Panc1 (cell line): ENCODE results near the gene HSPB2. TPM values are rescaled to one million over a fixed set of nuclear protein-coding genes. Genes with fewer than 3 reads are reported as not detected.
"Not testable (repeated sequence)": the region's sequence is repeated elsewhere in the genome, so short reads cannot be mapped to it uniquely, and the experiment has no call there.

Experiments used
- ATAC-seq: fragments of 200-7000 bp; cut with Tn5 transposase; 2 replicates; pipeline ENCODE4 v1.9.1; 2020; ENCODE audit warnings: mild to moderate bottlenecking, moderate library complexity
- BruUV-seq: library from RNA; stranded (reverse); fragments of 400-500 nt; replicated peaks from 2 replicates; lab custom pipeline; 2021; lab: Mats Ljungman, UMichigan
- CTCF ChIA-PET: fragments of 300-600 bp; sonication (Branson Sonifier 250); formaldehyde crosslinking; loops from one replicate; lab custom pipeline; 2022; ENCODE audit warnings: antibody characterized with exemption; lab: Charles Lee
- POLR2A ChIA-PET: fragments of 300-600 bp; sonication (Branson Sonifier 250); formaldehyde crosslinking; loops from one replicate; lab custom pipeline; 2022; ENCODE audit warnings: antibody characterized with exemption; lab: Charles Lee
- DNase-seq: peaks from one replicate; pipeline ENCODE4 v3.0.0-alpha.2; 2010; ENCODE audit warnings: low read depth, low spot score
- H3K27ac ChIP-seq: 2 replicates; pipeline ENCODE4 v1.5.1; 2011; ENCODE audit warnings: mild to moderate bottlenecking, low read length, inconsistent platforms
- H3K27me3 ChIP-seq: fragments of 200-500 bp; sonication (Bioruptor generic); 2 replicates; pipeline ENCODE4 v1.6.0; 2014; ENCODE audit warnings: low read length, inconsistent platforms; ENCODE audit not compliant: control insufficient read depth, insufficient read depth
- H3K36me3 ChIP-seq: fragments of 200-500 bp; sonication (Bioruptor generic); 2 replicates; pipeline ENCODE4 v1.5.1; 2014; ENCODE audit warnings: inconsistent platforms, mild to moderate bottlenecking, low read length, moderate library complexity; ENCODE audit not compliant: control insufficient read depth, insufficient read depth
- H3K4me1 ChIP-seq: 2 replicates; pipeline ENCODE4 v1.5.1; 2011; ENCODE audit warnings: inconsistent platforms, mild to moderate bottlenecking, low read length, moderate library complexity; ENCODE audit not compliant: control insufficient read depth, insufficient read depth
- H3K4me3 ChIP-seq, 2 experiments: 2 replicates each; pipeline ENCODE4 v1.5.1; 2011 to 2012; ENCODE audit warnings: low read depth in 2 of 2, low read length in 2 of 2, mild to moderate bottlenecking in 2 of 2, inconsistent platforms in 1 of 2, moderate library complexity in 1 of 2
- H3K9me3 ChIP-seq: fragments of 200-500 bp; sonication (Bioruptor generic); 2 replicates; pipeline ENCODE4 v1.5.1; 2014; ENCODE audit warnings: low read depth, mild to moderate bottlenecking, inconsistent platforms, low read length, moderate library complexity; ENCODE audit not compliant: control insufficient read depth, insufficient read depth
- CTCF ChIP-seq: fragments of 450-650 bp; IDR thresholded peaks from 2 replicates; pipeline ENCODE4 v1.5.1; 2017; ENCODE audit warnings: mild to moderate bottlenecking
- POLR2AphosphoS5 ChIP-seq: IDR thresholded peaks from 2 replicates; pipeline ENCODE4 v1.6.1; 2012; ENCODE audit warnings: mild to moderate bottlenecking, low read depth, low read length, moderate library complexity
- REST ChIP-seq, 2 experiments: IDR thresholded peaks; 2 replicates each; pipeline ENCODE4 v1.6.1; 2011 to 2012; ENCODE audit warnings: low read depth in 2 of 2, control low read depth in 1 of 2, low read length in 1 of 2, mild to moderate bottlenecking in 1 of 2, moderate library complexity in 1 of 2; ENCODE audit not compliant: insufficient read depth in 1 of 2
- SIN3A ChIP-seq: IDR thresholded peaks from 2 replicates; pipeline ENCODE4 v1.6.1; 2012; ENCODE audit warnings: low read depth, mild to moderate bottlenecking, low read length, moderate library complexity, borderline replicate concordance; ENCODE audit not compliant: insufficient read depth
- TCF7L2 ChIP-seq: IDR thresholded peaks from 2 replicates; pipeline ENCODE4 v1.6.1; 2011; ENCODE audit warnings: mild to moderate bottlenecking, low read depth, low read length, inconsistent platforms
- in situ Hi-C: cut with HindIII; loops from 2 replicates; pipeline ENCODE4 v1.10.0; 2016; ENCODE audit warnings: low sequenced_read_pairs, low pct_unique_long_range_greater_than_20kb
- intact Hi-C: fragments of 100-400 bp; cut with micrococcal nuclease; formaldehyde crosslinking; loops from one replicate; pipeline ENCODE4 v1.10.0; 2022; ENCODE audit not compliant: unreplicated experiment
- total RNA-seq: library from RNA; stranded (reverse); gene quantifications from one replicate; pipeline ENCODE4 v1.2.1, GENCODE V29; 2021; ENCODE audit not compliant: unreplicated experiment

HSPB2 gene
- total RNA-seq, 1 experiment from 2014 or later = not detected

- POLR2A ChIA-PET = no interaction called here
- no peaks in the 10 kb centered on the region for H3K36me3 ChIP-seq
- H3K4me1 ChIP-seq = peaks cover 9% of the 10 kb centered on the region; the same call in 1 of the 2 replicates
- peak overlapping the region; percentile 92 for H3K27ac ChIP-seq
- DNase-seq (no peak), ATAC-seq (peak; percentile 7; the same call in 1 of the 2 replicates)
- H3K27me3 ChIP-seq = no peaks in the 10 kb centered on the region
- TSS peak; percentile 95 for BruUV-seq
- intact Hi-C loops (loop anchor here (10.0 kb wide), 1 partner anchor 105 kb away; no protein-coding TSS in a partner anchor), in situ Hi-C loops (no loop called here)
- no peaks in the 10 kb centered on the region for H3K9me3 ChIP-seq
- H3K4me3 ChIP-seq = peak overlapping the region; percentile 80 to 90
- CTCF ChIA-PET = interaction anchor here (1.1 kb wide), 1 partner anchor 99 kb away, joined by 5 read pairs; no protein-coding TSS in a partner anchor
- TF ChIP-seq SIN3A (no peak), REST (IDR thresholded peaks at IDR 0.05; ENCODE audit: insufficient read depth in 1 of 2, low read depth in 2 of 2, low read length in 1 of 2) (no peak), CTCF (no peak), POLR2AphosphoS5 (no peak), TCF7L2 (no peak)
Measured at GRCh38 chr11:111879637-111879960, 32.9 kb upstream of the HSPB2 start.

GRCh38 chr11:111882202-111882601, 30.3 kb upstream of the HSPB2 start:
- ChIA-PET CTCF (no interaction called here), POLR2A (no interaction called here)
- in situ Hi-C loops (no loop called here), intact Hi-C loops (no loop called here)
- ATAC-seq = no peak
- no peak overlapping the region for H3K4me3 ChIP-seq
- no peak overlapping the region for H3K27ac ChIP-seq
- H3K36me3 ChIP-seq = no peaks in the 10 kb centered on the region
- H3K4me1 ChIP-seq = peaks cover 9% of the 10 kb centered on the region; the same call in 1 of the 2 replicates
- BruUV-seq = no TSS peak
- H3K27me3 ChIP-seq = no peaks in the 10 kb centered on the region
- no peak for DNase-seq
- TF ChIP-seq REST (IDR thresholded peaks at IDR 0.05; ENCODE audit: insufficient read depth in 1 of 2, low read depth in 2 of 2, low read length in 1 of 2) (no peak), SIN3A (no peak), TCF7L2 (no peak), CTCF (no peak), POLR2AphosphoS5 (no peak)
- H3K9me3 ChIP-seq = no peaks in the 10 kb centered on the region

- POLR2A ChIA-PET, BruUV-seq, H3K4me1 ChIP-seq, ATAC-seq, H3K4me3 ChIP-seq, H3K9me3 ChIP-seq, H3K27me3 ChIP-seq, intact Hi-C loops, in situ Hi-C loops, CTCF ChIA-PET, H3K36me3 ChIP-seq, H3K27ac ChIP-seq, DNase-seq: not testable (repeated sequence)
Measured at GRCh38 chr11:111885053-111885452, 27.5 kb upstream of the HSPB2 start.
